ENCODE measurements around the gene KCNT1.
A peak's percentile ranks its signal among the peaks of the same experiment; 100 is the strongest.

KCNT1 gene

DNA sequence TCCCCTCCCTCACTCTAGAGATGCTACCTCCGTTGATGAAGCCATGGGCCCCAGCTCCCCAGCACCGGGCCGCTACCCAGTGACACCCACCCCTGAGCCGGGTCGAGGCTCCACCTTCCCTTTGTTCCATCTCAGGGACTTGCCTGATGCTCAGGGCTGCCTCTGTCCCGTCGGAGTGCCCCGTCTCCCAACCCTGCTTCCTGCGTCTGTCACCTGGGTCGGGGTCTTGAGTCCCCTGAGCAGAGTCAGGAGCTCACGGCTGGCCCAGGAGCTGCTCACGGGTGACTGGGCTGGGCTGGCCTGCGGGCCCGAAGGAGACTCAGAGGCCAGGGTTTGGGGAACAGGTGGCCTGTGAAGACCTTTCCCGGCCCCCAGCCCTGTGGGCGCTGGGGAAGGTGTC is 85.3 kb downstream of the KCNT1 start:
- DNase-seq = no peak

DNA sequence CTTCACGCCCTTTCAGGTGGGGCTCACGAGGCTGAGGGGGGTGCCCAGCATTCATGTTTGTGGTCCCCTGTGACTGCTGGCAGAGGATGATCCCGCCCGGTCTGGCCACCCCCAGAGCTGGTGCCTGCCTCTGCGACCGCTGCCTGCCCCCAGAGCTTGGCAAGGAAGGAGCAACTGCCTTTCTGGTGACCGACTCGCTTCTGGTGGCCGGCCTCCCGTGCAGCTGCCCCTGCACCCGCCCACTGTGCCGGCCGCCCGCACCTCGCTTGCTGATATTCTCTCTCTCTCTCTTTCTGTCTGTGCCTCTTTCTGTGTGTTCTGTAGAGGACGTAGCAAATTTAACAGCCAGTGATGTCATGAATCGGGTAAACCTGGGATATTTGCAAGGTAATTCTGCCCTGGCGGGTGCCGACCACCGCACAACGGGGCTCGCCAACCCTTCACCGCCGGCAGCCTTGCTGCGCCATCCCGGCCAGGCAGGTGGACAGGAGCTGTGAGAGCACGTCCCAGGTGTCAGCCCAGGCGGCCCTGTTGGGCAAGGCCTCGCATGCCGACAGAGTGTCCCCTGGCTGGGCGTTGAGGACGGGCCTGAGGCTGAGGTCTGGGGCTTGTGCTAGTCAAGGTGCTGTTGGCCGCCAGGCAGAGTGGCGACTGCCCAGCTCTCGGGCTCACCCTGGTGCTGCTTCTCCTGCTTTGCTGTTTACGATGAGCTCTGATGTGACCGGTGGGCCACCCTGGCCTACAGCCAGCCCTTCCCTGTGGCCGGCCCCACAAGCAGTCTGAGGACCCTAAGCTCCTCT is 86.0 kb downstream of the KCNT1 start:
- no peak for DNase-seq

DNA sequence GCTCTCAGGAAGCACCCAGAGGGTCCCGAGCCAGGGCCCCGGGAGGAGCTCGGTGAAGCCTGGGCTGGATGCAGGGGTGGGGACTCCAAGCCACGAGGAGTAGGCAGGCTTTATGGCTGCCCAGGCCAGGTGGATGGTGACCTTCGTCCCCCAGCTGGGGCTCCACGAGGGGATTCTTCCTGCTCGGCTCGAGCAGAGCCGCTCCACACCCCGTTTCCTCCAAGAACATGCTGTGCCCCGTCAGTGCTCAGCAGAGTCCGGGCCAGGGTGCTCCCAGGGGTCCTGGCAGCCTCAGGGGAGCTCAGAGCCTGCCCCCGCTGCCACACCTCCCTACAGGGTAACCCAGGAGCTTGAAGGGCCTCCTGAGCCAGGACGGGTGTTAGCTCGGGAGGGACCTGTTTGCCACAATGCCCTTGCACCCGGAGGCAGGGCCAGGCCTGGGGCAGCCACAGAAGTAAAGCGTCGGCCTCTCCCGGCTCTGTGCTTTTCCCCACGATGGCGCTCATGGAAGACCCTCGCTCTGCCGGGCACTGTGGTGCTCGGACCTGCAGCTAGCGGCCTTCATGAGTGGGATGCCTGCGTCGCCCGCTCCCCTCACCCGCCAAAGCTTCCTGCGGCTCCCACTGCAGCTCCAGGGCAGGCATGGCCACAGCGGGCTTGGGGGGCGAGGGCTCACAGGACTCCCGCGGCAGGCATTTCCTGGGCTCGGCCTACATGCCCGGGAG is 86.8 kb downstream of the KCNT1 start:
- DNase-seq = no peak

DNA sequence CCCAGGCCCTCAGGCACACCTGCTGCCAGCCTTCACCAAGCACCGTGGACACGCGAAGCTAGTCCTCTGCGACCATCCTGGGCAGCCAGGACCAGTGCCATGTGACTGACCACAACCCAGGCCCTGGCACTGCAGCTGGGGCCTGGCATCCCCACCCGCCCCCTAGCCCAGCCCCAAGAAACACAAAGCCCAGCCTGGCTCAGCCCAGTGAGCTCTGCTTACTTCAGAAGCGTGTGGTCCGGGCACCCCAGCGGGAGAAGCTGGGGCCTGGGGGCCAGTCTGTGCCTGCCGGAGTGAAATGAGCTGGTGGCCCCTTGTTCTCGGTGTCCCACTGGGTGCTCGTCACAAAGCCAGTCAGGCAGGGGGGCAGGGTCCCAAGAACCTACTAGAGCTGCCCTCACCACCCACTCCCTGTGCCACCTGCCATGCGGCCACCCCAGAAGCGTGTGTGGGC is 87.9 kb downstream of the KCNT1 start:
- DNase-seq = no peak

DNA sequence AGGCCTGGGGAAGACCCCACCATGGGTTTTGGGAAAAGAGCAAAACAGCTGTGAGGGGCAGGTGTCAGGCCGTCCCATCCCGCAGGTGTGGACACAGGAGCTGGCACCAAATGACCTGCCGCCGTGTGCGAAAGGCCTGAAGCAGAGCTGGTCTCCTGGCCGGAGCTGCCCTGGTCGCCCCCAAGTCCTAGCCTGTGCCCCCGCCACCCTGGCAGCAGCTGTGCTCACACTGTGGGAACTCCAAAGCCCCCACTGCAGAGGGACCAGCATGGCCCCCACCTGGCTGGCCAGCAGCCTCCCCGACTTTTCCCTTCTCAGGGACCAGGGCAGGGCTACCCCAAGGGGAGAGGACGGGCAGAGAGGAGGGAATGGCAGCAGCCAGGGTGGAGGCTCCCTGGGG is 88.4 kb downstream of the KCNT1 start:
- DNase-seq = no peak

DNA sequence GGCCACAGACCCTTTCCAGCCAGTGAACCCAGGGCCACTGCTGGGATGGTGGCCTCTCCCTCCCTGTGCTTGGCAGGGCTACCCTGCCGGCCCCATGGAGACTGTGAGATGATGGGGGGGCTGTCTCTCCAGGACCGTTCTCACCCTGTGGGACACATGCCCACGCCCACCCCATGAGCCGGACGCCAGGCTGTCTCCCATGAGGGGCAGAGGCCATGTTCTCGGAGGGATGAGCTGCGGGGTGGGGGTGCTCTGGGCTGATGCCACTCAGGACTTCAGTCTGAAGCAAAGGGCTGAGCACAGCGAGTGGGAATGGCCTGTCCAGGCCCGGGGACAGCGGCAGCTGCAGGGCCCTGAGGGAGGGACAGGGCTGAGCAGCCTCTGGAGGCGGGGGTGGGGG is 88.9 kb downstream of the KCNT1 start:
- DNase-seq = no peak

DNA sequence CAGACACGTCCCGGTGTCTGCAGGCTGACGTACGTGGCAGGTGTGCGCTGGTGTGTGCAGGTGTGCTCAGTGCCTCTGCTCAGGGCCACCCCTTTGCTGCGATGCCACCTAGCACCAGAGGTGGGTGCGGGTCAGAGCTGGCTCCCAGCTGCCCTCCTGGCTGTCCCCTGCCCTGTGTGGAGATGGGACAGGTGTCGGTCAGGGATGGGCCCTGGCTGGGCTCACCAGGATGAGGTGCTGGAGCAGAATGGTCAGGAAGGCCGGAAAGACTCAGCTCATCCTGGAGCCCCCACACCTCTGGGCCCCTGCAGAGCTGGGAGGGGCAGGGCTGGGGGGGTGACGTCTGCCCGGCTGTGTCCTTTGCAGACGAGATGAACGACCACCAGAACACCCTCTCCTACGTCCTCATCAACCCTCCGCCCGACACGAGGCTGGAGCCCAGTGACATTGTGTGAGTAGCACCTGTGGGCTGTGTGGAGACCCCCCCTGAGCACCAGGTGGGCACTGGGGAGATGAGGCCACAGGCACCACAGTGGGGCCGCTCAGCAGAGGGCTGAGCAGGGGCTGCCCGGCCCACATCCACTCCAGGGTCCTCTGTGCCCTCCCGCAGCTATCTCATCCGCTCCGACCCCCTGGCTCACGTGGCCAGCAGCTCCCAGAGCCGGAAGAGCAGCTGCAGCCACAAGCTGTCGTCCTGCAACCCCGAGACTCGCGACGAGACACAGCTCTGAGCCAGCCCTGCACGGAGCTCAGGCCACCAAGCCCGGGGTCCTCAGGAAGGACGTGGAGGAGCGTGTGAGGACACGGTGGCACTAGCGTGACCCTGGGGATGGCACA is 89.7 kb downstream of the KCNT1 start:
- DNase-seq = no peak

DNA sequence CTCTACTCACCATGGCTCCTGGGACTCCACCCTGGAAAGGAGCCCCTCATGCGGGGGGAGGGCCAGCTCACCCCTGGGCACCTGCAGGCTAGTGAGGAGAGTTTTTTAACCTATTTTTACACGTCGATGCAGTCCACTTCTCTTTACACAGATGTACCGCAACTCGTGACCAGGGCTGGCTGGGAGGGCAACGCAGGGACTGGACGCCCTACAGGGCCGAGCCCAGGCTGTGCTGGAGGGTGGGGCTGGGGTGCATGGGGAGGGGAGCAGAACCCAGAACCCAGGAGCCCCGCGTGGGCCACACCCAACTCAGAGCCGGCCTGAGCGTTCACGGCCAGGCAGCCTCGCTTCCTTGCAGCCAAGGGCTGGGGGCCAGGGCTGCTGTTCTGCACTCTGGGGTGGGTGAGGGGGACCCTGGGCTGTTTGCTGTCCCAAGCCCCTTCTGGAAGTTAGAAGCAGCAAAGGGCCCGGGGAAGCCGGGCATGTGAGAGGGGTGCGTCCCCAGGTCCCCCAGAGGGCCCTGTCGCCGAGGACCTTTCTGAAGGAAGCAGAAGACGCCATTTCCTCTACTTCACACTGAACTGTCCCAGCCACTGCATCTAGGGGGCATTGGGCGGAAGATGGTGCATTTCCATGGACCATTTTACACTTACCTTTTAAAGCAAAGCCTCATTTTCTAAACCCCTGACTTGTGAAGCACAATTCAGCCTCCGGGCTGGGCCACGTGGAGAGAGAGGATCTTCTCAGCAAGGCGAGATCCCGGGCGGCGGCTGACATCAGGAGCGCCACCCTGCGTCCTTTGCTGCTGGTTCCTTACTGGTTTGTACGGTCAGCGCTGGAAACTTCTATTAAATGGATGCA is 90.5 kb downstream of the KCNT1 start:
- no peak for DNase-seq

DNA sequence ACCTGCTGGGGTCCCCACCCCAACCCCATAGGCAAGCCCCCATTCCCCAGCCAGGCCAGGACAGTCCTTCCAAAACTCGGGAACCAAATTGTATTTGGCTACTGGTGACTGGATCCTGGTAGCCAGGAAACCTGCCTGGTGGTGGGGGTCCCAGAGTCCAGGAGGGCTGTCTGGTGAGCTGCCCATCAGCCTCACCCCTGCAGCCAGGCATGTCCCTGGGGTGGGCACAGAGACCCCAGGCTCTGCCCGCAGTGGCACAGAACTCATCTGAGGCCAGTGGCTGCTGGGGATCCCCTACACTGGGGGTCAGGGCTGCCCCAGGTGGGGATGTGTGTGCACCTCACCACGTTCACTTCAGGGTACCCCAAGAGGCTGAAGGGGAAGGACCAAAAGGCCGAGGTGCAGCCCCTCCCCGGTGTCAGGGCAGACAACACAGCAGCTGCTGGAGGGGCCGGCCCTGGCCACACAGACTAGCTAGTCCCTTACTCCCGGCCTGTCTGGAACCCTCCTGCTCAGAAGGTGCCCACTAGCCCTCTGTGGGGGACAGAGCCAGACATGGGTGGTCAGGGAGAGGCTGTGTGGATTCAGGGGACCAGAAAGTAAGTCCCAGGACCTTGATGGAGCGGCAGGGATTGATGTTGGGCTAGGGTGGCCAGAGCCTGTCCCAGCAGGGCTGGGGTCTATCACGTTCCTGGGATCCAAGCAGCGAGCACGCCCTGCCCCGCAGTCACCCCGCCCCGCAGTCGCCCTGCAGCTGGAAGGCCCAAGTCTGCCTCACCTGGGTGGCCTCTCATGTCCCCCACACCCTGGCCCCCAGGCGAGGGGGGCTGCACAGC is 91.5 kb downstream of the KCNT1 start:
- no peak for DNase-seq

DNA sequence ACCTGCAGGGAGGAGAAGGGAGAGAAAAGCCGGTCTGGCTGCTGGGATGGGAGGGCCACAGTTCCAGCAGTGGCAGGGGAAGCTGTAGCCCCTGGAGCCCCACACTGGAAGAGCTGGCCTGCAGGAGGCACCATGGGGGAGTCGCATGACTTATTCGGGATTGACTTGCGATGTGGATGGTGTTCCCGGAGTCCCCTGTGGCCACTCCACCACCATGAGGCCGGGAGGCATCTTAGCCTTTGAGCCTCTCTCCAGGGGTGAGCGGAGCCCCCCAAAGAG is 92.0 kb downstream of the KCNT1 start:
- no peak for DNase-seq

DNA sequence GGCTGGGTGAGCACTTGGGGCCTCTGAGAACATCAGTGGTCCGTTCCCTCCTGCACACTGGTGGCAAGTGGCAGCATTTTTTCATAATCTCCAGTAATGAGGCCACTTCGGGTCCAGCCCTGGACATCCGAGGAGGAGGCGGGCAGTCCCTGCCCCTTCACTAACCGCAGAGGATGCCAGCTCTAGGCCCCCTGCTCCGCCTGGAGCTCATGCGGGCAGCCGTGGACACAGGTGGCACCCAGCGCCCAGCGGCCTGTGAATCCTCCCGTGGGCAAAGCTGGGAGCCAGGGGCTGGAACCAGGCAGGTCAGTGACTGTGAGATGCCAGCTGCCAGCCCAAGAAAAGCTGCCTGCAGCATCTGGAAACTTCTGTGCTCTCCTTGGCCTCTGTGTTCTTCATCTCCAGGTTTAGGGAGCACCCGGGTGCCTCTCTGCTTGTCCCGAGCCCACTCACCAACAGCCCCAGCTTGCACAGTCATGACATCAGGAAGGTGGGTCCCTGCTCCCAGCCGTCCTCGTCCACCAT is 92.4 kb downstream of the KCNT1 start:
- no peak for DNase-seq

DNA sequence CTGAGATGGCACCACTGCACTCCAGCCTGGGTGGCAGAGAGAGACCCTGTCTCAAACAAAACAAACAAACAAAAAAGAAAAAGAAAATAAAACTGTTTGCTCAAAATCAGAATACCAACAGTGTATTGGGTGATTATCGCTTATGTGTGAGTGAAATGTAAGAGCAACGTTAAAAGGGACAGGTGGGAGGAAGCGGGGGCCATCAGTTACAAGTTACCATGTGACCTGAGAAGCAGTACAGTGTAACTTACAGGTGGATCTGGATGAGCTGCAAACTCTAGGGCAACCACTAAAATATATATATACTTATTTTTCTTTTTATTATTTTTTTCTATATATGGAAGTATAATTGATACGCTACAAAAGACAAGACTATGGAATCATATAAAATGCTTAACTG is 93.4 kb downstream of the KCNT1 start:
- no peak for DNase-seq

DNA sequence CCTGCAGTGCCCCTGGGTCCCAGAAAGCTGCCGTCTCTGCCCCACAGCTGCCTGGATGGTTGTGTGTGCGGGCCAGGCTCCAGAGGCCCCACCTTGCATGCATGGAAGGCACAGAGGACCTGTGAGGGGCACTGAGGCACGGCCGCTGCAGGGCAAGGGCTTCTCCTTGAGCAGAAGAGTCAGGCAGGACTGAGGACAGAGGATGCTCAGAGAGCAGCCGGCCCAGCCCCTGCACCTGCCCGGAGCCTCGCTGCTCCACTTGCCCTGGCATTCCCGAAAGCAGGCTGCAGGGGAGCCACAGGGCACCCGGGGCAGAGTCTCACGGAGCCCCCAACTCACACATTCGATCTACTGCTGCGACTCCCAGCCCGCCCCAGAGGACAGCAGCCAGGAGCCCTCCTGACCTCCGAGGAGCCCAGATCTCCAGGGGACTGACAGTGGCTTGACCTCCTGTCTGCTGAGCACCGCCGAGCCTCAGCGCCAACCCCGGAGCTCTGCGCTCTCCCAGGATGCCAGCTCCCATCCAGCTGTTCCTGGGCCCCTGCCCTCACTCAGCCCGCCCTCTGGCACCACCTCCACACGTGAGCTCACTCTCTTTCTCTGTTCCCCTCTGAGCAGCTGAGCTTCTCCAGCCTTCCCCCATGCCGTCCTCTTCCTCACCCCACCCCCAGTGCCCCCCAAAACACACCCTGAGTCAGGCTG is 95.0 kb downstream of the KCNT1 start:
- no peak for DNase-seq

DNA sequence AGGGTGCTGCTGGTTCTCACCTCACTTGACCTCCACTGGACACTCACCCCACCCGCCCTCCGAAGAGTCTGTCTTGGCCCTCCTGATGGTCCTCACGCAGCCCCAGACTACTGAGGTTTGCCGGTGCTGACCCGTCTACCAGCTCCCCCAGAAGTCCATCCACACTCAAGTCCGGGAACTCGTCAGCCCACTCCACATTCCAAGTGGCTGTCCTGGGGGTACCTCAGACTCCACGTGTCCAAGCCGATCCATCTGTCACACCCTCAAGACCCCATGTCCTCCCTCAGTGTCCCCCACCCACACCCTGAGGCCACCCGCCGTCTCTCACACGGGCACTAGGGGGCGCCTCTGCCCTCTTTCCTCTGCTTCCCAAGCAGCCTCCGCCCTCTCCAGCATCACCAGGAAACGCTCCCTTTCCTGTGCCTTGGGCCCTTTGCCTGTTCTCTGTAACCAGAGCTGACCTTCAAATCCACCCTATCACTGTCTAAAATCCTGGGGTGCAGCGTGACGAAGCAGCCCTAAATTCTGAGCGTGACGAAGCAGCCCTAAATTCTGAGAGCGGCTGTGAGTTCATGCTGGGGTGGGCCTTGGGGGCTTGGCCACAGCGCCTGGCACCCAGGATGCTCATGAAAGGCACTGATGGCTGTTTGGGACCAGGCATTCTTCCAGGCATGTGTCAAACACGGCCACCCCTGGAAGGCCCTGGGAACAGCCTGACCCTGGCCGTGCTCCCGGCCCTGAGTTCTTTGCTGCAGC is 95.7 kb downstream of the KCNT1 start:
- DNase-seq = peak; percentile 32

DNA sequence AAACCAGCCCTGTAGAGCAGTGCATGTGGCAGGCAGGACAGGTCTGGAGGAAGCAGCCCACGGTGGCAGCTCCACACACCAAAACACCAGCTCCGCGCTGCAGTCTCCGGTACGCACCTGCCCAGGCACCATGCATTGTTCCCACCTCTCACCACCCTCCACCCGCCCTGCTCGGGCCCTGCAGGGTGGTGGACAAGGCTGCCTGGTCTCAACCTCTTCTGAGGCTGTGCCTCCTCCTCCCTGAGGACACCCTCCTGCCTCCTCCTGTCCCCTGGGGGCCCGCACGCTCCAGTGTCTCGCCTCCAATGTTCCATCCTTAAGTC is 96.2 kb downstream of the KCNT1 start:
- no peak for DNase-seq

DNA sequence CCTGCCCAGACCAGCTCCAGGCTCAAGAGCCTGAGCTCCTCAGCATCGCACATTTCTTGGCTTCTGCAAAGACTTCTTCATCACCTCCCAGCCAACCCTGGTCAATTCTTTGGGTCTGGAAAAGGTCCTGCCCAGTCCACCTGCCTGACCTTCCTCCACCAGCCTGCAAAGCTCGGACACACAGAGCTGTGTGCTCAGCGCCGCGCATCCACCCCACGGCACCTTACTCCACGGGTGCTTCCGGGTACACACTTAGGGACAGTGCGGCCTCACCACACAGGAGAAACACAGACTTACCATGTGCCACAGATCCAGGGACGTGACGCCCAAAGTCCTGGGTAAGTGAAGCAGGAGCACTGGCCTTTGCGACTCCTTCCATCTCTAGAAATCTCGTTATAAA is 97.3 kb downstream of the KCNT1 start:
- no peak for DNase-seq

DNA sequence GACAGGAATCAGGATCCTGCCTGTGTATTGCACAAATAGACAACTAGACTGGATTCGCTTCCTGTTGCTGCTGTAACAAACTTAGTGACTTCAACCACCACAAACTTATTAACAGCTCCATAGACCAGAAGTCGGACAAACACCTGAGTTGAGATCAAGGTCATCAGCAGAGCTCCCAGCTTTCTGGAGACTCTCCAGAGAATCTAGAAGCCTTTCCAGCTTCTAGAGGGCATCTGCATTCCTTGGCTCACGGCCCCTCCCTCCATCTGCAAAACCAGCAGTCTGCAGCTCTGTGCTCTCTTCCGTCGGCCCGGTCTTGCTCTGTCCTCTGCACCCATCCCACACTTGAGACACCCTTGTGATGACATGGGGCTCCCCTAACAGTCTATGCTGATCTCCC is 99.1 kb downstream of the KCNT1 start:
- no peak for DNase-seq

DNA sequence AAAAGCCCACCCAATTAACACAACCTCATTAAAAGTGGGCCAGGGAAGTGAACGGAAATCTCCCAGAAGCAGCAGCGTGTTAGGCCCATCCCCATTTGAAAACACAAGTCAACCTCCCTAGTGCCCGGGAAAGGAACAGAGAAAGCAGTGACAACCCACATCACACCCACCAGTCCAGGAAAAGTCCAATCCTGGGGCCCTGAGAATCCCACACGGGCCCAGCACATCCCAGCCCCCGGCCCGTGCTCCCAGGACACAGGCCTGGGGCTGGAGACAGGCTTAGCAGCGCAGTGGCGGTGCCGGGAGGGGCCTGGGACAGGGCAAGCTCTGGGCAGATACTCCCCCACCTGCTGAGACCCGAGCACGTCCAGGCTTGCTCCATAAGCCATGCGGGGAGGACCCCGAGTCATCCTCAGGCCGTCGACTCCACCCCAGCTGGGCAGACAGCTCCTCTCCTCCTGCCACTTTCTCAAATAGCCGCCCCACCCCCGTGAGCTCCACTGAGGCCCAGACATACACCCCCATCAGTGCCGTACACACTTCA is 101.0 kb downstream of the KCNT1 start:
- no peak for DNase-seq

DNA sequence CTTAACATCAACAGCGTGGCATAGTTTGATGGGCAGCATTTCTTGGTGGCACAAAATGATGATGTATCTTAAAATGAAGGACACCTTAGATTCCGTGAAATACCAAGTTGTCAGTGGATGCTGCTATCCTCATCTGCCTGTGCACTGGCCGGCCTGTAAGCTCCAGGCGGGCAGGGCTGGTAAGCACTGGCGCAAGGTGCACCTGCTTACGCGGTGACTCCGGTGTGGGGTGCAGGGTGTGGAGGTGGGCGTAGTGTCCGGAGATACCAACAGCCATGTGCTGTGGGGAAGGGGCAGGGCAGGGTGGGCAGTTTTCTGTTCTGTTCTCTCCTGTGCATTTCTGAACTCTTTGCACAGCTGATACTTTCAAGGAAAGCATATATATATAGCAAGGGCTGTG is 101.5 kb downstream of the KCNT1 start:
- no peak for DNase-seq
